Stimulated activated naive CD8-positive, alpha-beta T cell treated with anti-CD3 and anti-CD28 coated beads, Interleukin-15, amount 100 ng/mL, for 72 hours (primary cell): ENCODE results near the gene TEC.
A peak's percentile ranks its signal among the peaks of the same experiment; 100 is the strongest.

Source experiments
- ATAC-seq: fragments of 150-1000 bp; cut with Tn5 transposase; 2 replicates; pipeline ENCODE4 v1.10.0; 2021; ENCODE audit warnings: mild to moderate bottlenecking, moderate library complexity
- DNase-seq, 2 donors: peaks; one replicate each; pipeline ENCODE4 v3.0.0; 2021 to 2022
- H3K27ac Mint-ChIP-seq, 2 donors: one replicate each; pipeline ENCODE4 v1.8.0; 2022; ENCODE audit warnings: mild to moderate bottlenecking in 2 of 2, mixed read lengths in 2 of 2, moderate library complexity in 2 of 2
- H3K27me3 Mint-ChIP-seq: one replicate; pipeline ENCODE4 v1.8.0; 2022; ENCODE audit warnings: mixed read lengths
- H3K4me1 Mint-ChIP-seq: one replicate; pipeline ENCODE4 v1.8.0; 2022; ENCODE audit warnings: mild to moderate bottlenecking, mixed read lengths
- H3K4me3 Mint-ChIP-seq, 2 donors: one replicate each; pipeline ENCODE4 v1.8.0; 2022; ENCODE audit warnings: mild to moderate bottlenecking in 2 of 2, mixed read lengths in 2 of 2, moderate library complexity in 1 of 2
- H3K9me3 Mint-ChIP-seq, 2 donors: one replicate each; pipeline ENCODE4 v1.8.0; 2022; ENCODE audit warnings: mixed read lengths in 2 of 2

Gene TEC

DNA sequence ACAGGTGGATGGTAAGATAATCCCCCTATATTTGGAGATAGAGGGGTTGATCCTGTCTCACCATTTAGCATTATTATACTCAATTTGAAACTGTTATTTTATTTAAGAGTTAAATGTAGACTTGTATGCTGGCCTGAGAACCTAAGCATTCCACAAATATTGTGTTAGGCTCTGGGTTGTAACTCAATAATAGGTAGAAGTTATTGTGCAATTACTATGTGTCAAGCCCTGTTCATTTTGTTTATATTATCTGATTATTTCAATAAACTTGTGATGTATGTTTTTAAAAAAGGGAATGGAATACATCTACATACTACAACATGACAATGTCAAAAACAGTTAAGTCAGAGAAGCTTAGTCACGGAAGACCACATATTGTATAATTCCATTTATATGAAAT lies 122.0 kb downstream of the TEC start:
- ATAC-seq (no peak), DNase-seq (no peak)
- H3K9me3 Mint-ChIP-seq, result no peaks in the 10 kb centered on the region
- H3K27ac Mint-ChIP-seq, result no peak overlapping the region
- no peak overlapping the region for H3K4me3 Mint-ChIP-seq
- H3K4me1 Mint-ChIP-seq, result peaks cover 8% of the 10 kb centered on the region
- H3K27me3 Mint-ChIP-seq, result no peaks in the 10 kb centered on the region

- Mint-ChIP-seq H3K27me3 (no peaks in the 10 kb centered on the region), H3K4me1 (peaks cover 52% of the 10 kb centered on the region), H3K27ac (no peak overlapping the region), H3K9me3 (no peaks in the 10 kb centered on the region), H3K4me3 (no peak overlapping the region)
- ATAC-seq (peak; percentile 36), DNase-seq (no peak)
Observed at GRCh38 chr4:48141048-48141447, 128.6 kb downstream of the TEC start.

GRCh38 chr4:48139691-48140090 lies 129.9 kb downstream of the TEC start:
- ATAC-seq (no peak), DNase-seq (no peak)
- Mint-ChIP-seq H3K9me3 (no peaks in the 10 kb centered on the region), H3K4me3 (peak overlapping the region in 1 of 2 donors; percentile 86), H3K4me1 (peaks cover 66% of the 10 kb centered on the region), H3K27me3 (no peaks in the 10 kb centered on the region), H3K27ac (peak overlapping the region; percentile 88 to 89)

DNA sequence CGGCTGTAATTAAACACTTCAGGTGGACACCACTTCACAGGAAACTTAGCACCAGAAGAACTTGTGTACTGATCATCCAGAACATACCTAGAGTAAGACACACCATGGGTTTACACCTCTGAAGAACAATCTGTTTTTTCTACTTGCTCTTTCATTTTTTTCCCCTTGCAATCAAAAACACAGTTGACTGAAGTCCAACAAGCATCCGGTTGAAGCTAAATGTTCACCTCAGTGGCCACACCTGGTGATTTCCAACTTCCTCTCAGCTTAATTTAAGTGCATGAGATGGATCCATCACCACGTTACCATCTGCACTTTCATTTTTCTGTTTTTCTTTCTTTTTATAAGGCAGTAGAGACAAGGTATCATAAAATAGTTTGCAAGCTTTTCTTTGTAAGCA lies 130.7 kb downstream of the TEC start:
- DNase-seq, result peak in 1 of 2 donors; percentile 62
- H3K9me3 Mint-ChIP-seq, result no peaks in the 10 kb centered on the region
- H3K4me1 Mint-ChIP-seq, result peaks cover 73% of the 10 kb centered on the region
- peak; percentile 77 for ATAC-seq
- peak overlapping the region; percentile 73 to 86 for H3K4me3 Mint-ChIP-seq
- peak overlapping the region; percentile 89 to 94 for H3K27ac Mint-ChIP-seq
- H3K27me3 Mint-ChIP-seq, result no peaks in the 10 kb centered on the region

GRCh38 chr4:48138511-48138910 lies 131.1 kb downstream of the TEC start:
- DNase-seq, result peak in 1 of 2 donors; percentile 28
- peak; percentile 35 for ATAC-seq
- H3K4me3 Mint-ChIP-seq, result peak overlapping the region; percentile 73 to 86

DNA sequence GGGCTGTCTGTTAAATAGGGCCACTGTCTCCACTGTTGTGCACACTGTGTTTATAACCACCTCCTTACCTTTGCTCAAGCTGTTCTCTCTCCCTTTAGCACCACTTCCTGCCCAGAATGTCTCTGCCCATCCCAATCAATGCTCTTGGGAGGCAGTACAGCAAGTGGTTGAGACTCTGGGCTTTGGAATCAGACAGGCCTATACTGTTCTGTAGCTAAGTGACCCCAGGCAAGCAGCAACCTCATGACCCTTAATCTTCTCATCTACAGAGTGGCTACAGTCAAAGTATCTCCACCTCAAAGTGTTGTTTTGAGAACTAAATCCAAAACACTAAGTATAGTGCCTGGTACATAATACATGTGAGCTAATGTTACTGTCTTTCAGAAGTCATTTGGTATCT lies 131.8 kb downstream of the TEC start:
- no peaks in the 10 kb centered on the region for H3K9me3 Mint-ChIP-seq
- no peak for DNase-seq
- peak overlapping the region; percentile 73 to 86 for H3K4me3 Mint-ChIP-seq
- no peaks in the 10 kb centered on the region for H3K27me3 Mint-ChIP-seq
- peak overlapping the region; percentile 86 to 94 for H3K27ac Mint-ChIP-seq
- peaks cover 73% of the 10 kb centered on the region for H3K4me1 Mint-ChIP-seq
- peak; percentile 19 for ATAC-seq

More at GRCh38 chr4:48138511-48138910, 131.1 kb downstream of the TEC start:
- H3K4me1 Mint-ChIP-seq, result peaks cover 73% of the 10 kb centered on the region
- H3K27ac Mint-ChIP-seq, result peak overlapping the region; percentile 89 to 94
- no peaks in the 10 kb centered on the region for H3K27me3 Mint-ChIP-seq
- no peaks in the 10 kb centered on the region for H3K9me3 Mint-ChIP-seq

DNA sequence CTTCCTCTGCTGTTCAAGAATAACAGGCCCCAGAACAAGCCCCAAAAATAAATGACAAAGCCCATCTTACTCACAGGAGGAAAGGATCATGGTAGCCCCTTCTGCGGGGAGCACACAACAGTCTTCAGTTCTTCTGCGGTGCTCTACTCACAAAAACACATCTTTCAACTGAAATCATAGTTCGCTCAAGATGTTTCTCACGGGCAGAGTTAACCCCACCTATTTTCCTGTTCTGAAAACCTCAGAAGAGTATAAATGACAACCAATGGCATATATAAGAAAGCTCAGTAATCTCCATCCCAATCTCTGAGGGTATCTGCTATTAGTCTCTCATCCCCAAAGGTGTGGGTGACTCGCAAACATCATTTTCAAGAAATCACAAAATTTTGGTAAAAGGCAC lies 135.6 kb downstream of the TEC start, which contains the start of gene TXK:
Gene TXK, minus strand, starts transcription at position 170 of the 400 bp plus-strand sequence. Its CDS starts 80 bp downstream, at position 90.
- Mint-ChIP-seq H3K27ac (peak within 1 kb of the TSS; percentile 99), H3K4me1 (peaks cover 63% of the 10 kb centered on the region), H3K9me3 (no peaks in the 10 kb centered on the region), H3K27me3 (no peaks in the 10 kb centered on the region), H3K4me3 (peak within 1 kb of the TSS; percentile 79 to 97)
- ATAC-seq (peak; percentile 62), DNase-seq (peak in 1 of 2 donors; percentile 43)

DNA sequence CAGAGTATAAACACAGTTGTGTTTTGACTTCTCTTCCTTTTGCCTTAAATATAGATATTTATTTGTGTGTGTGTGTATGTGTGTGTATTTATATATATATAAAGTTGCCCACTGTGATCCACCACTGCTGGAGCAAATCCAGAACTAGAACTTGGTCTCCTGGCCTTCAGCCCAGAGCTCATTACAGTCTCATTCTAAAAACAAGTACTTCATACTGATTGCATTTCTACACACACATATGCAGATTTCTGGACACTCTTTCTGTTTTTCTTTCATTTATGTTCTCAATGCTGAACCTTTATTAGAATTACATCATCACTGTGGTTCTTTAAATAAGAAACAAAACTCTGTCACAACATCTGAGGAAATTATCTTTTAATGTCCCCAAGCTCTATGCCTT lies 136.0 kb downstream of the TEC start:
- ATAC-seq, result peak; percentile 7
- H3K27ac Mint-ChIP-seq, result peak overlapping the region; percentile 99

GRCh38 chr4:48131736-48132135 lies 137.9 kb downstream of the TEC start:
- Mint-ChIP-seq H3K27me3 (no peaks in the 10 kb centered on the region), H3K27ac (peak overlapping the region; percentile 97 to 99), H3K4me3 (peak overlapping the region; percentile 79 to 97), H3K9me3 (no peaks in the 10 kb centered on the region), H3K4me1 (peaks cover 63% of the 10 kb centered on the region)
- DNase-seq, result no peak
- no peak for ATAC-seq

More for the DNA sequence above, 136.0 kb downstream of the TEC start:
- Mint-ChIP-seq H3K9me3 (no peaks in the 10 kb centered on the region), H3K4me3 (peak overlapping the region; percentile 79 to 97), H3K4me1 (peaks cover 63% of the 10 kb centered on the region), H3K27me3 (no peaks in the 10 kb centered on the region)
- DNase-seq, result no peak

DNA sequence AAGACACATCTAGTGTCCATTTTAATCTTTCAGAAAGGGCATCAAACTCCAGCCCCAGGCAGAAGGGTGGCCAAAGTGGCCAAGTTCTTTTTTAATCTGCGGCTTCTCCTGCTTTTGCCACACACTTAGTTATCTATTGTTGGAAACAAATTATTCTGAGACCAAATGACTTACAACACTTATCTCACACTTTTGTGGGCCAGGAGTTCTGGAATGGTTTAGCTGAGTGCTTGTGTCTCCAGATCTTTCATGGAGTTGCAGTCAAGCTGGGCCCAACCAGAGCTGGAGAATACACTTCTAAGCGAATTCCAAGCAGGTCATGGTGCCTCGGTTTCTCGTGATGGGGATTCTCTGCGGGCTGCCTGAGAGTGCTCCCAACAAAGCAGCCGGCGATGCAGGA lies 139.5 kb downstream of the TEC start:
- H3K4me1 Mint-ChIP-seq, result peaks cover 63% of the 10 kb centered on the region
- H3K9me3 Mint-ChIP-seq, result no peaks in the 10 kb centered on the region
- peak overlapping the region; percentile 79 to 97 for H3K4me3 Mint-ChIP-seq
- no peaks in the 10 kb centered on the region for H3K27me3 Mint-ChIP-seq
- DNase-seq, result no peak
- H3K27ac Mint-ChIP-seq, result peak overlapping the region; percentile 97 to 99
- no peak for ATAC-seq

DNA sequence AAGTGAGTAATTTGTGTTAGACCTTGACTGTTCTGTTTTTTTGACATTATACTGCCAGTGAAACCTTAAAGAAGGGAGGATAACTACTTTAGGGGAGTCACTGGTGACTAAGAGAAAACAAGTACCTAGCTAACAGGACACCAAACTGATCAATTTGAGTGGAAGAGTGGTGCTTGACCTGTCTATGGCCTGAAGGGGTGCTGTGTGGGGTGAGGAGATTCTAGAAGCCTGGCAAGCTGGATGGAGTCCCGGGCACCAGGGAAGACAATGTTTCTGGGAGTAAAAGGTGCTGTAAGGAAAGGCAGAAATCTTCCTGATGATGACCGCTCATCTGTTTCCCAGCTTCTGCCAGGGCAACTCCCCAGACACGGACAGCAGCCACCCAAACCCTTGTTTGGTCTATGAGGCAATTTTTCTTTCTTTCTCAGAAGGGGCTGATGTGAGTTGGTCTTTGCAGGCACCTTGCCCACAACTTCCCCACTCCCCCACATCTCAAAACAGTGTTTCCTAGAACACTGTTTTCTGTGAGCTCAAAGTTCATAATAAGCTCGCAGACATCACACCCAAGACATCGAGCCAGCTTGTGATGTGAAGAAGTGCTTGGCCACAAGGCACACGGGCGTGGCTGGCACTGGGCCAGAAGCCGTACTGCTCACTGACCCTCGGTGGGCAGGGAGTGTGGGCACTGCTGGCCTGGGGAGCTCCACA lies 140.2 kb downstream of the TEC start:
- no peaks in the 10 kb centered on the region for H3K27me3 Mint-ChIP-seq
- H3K27ac Mint-ChIP-seq, result peak overlapping the region; percentile 97 to 99
- peaks cover 63% of the 10 kb centered on the region for H3K4me1 Mint-ChIP-seq
- ATAC-seq (peak; percentile 70), DNase-seq (peak; percentile 57 to 77)
- peak overlapping the region; percentile 79 to 97 for H3K4me3 Mint-ChIP-seq
- no peaks in the 10 kb centered on the region for H3K9me3 Mint-ChIP-seq

- Mint-ChIP-seq H3K4me1 (peaks cover 74% of the 10 kb centered on the region), H3K4me3 (peak overlapping the region; percentile 81 to 97), H3K9me3 (no peaks in the 10 kb centered on the region), H3K27me3 (no peaks in the 10 kb centered on the region), H3K27ac (peak overlapping the region; percentile 97 to 99)
- ATAC-seq (peak; percentile 88), DNase-seq (peak; percentile 80 to 92)
Observed at GRCh38 chr4:48127682-48128404, 141.8 kb downstream of the TEC start.

GRCh38 chr4:48127231-48127630 lies 142.4 kb downstream of the TEC start:
- Mint-ChIP-seq H3K27ac (peak overlapping the region; percentile 84 to 99), H3K4me3 (peak overlapping the region; percentile 81 to 97), H3K4me1 (peaks cover 74% of the 10 kb centered on the region)

GRCh38 chr4:48126621-48127020 lies 143.0 kb downstream of the TEC start:
- ATAC-seq (no peak), DNase-seq (no peak)
- peak overlapping the region in 1 of 2 donors; percentile 50 for H3K4me3 Mint-ChIP-seq
- H3K27me3 Mint-ChIP-seq, result no peaks in the 10 kb centered on the region
- no peaks in the 10 kb centered on the region for H3K9me3 Mint-ChIP-seq
- H3K4me1 Mint-ChIP-seq, result peaks cover 74% of the 10 kb centered on the region
- H3K27ac Mint-ChIP-seq, result peak overlapping the region; percentile 45 to 84

More at GRCh38 chr4:48127231-48127630, 142.4 kb downstream of the TEC start:
- no peak for ATAC-seq
- H3K27me3 Mint-ChIP-seq, result no peaks in the 10 kb centered on the region
- no peak for DNase-seq
- no peaks in the 10 kb centered on the region for H3K9me3 Mint-ChIP-seq

GRCh38 chr4:48124870-48125269 lies 144.8 kb downstream of the TEC start:
- H3K4me3 Mint-ChIP-seq, result peak overlapping the region; percentile 67 to 83
- DNase-seq, result no peak
- no peaks in the 10 kb centered on the region for H3K27me3 Mint-ChIP-seq
- peak overlapping the region; percentile 42 to 76 for H3K27ac Mint-ChIP-seq
- H3K4me1 Mint-ChIP-seq, result peaks cover 69% of the 10 kb centered on the region
- H3K9me3 Mint-ChIP-seq, result no peaks in the 10 kb centered on the region
- ATAC-seq, result no peak

- ATAC-seq (no peak), DNase-seq (no peak)
- Mint-ChIP-seq H3K4me1 (peaks cover 68% of the 10 kb centered on the region), H3K27me3 (no peaks in the 10 kb centered on the region), H3K9me3 (no peaks in the 10 kb centered on the region), H3K4me3 (no peak overlapping the region), H3K27ac (no peak overlapping the region)
Observed at GRCh38 chr4:48122756-48123155, 146.9 kb downstream of the TEC start.
